Activated CD8-positive, alpha-beta T cell treated with anti-CD3 and anti-CD28 coated beads for 36 hours (primary cell): ENCODE results near the gene CHSY1. TPM values are rescaled to one million over a fixed set of nuclear protein-coding genes. Genes with fewer than 3 reads are reported as not detected.

Experiments
- ATAC-seq: fragments of 200-7000 bp; cut with Tn5 transposase; one replicate; pipeline ENCODE4 v1.10.0; 2021; ENCODE audit warnings: mild to moderate bottlenecking, moderate library complexity
- CTCF ChIA-PET: fragments of 350-600 bp; sonication (Branson Sonifier 250); formaldehyde crosslinking; loops from one replicate; lab custom pipeline; 2021; ENCODE audit warnings: antibody characterized with exemption; lab: Charles Lee
- POLR2A ChIA-PET: fragments of 350-600 bp; sonication (Branson Sonifier 250); formaldehyde crosslinking; loops from one replicate; lab custom pipeline; 2021; ENCODE audit warnings: antibody characterized with exemption; lab: Charles Lee
- DNase-seq: peaks from one replicate; pipeline ENCODE4 v3.0.0-alpha.2; 2020
- H3K27ac Mint-ChIP-seq: one replicate; pipeline ENCODE4 v1.8.0; 2021; ENCODE audit warnings: mild to moderate bottlenecking, mixed read lengths
- H3K27me3 Mint-ChIP-seq: one replicate; pipeline ENCODE4 v1.8.0; 2021; ENCODE audit warnings: mixed read lengths
- H3K36me3 Mint-ChIP-seq: one replicate; pipeline ENCODE4 v1.8.0; 2021; ENCODE audit warnings: low read depth, mixed read lengths
- H3K4me1 Mint-ChIP-seq: one replicate; pipeline ENCODE4 v1.8.0; 2021; ENCODE audit warnings: low read depth, mixed read lengths
- H3K4me3 Mint-ChIP-seq: one replicate; pipeline ENCODE4 v1.8.0; 2021; ENCODE audit warnings: mild to moderate bottlenecking, moderate library complexity, mixed read lengths
- H3K9me3 Mint-ChIP-seq: one replicate; pipeline ENCODE4 v1.8.0; 2021; ENCODE audit warnings: mixed read lengths
- intact Hi-C: fragments of 100-400 bp; cut with micrococcal nuclease; formaldehyde crosslinking; loops from one replicate; pipeline ENCODE4 v1.10.0; 2022
- total RNA-seq, 2 experiments: library from RNA; stranded (reverse); gene quantifications; one replicate each; pipeline ENCODE4 v1.2.3, GENCODE V29; 2021
- TF ChIP-seq, protein P1 (sequence below): fragments of 200-600 bp; IDR thresholded peaks from one replicate; pipeline ENCODE4 v1.8.0; 2022; ENCODE audit warnings: antibody characterized with exemption, mild to moderate bottlenecking

CHSY1 gene
- total RNA-seq, 2 experiments from 2014 or later = 57.9 to 58.3 TPM

DNA sequence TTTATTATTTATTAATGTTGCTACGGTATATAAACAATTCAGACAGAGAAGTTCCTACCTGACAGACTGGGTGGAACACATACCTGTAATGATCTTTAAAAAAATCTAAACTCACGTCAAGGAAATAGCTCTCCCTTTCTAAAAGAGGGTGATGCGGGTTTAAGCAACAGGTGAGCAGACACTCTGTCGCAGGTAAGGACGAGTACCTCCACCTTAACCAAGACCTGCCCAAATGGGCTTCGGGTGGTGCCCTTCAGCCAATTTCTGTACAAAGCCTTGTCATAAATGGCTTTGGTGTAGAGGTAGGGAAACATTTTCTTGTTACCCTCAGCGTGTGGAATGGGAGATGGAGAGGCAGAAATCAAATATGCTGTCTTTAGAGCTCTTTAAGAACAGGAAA is 67.0 kb downstream of the CHSY1 start:
- no peak for ATAC-seq
- Mint-ChIP-seq H3K4me1 (peaks cover 90% of the 10 kb centered on the region), H3K9me3 (no peaks in the 10 kb centered on the region), H3K36me3 (peaks cover 65% of the 10 kb centered on the region), H3K27ac (no peak overlapping the region), H3K27me3 (no peaks in the 10 kb centered on the region), H3K4me3 (no peak overlapping the region)
- no peak for DNase-seq
- intact Hi-C loops = loop anchor here (5.0 kb wide), 1 partner anchor 58 kb away; no protein-coding TSS in a partner anchor
- ChIA-PET POLR2A (interaction anchor here (1.3 kb wide), 1 partner anchor 17 kb away, joined by 3 read pairs; no protein-coding TSS in a partner anchor), CTCF (interaction anchor here (1.3 kb wide), 1 partner anchor 51 kb away, joined by 3 read pairs; no protein-coding TSS in a partner anchor)
- TF ChIP-seq, protein P1, sequence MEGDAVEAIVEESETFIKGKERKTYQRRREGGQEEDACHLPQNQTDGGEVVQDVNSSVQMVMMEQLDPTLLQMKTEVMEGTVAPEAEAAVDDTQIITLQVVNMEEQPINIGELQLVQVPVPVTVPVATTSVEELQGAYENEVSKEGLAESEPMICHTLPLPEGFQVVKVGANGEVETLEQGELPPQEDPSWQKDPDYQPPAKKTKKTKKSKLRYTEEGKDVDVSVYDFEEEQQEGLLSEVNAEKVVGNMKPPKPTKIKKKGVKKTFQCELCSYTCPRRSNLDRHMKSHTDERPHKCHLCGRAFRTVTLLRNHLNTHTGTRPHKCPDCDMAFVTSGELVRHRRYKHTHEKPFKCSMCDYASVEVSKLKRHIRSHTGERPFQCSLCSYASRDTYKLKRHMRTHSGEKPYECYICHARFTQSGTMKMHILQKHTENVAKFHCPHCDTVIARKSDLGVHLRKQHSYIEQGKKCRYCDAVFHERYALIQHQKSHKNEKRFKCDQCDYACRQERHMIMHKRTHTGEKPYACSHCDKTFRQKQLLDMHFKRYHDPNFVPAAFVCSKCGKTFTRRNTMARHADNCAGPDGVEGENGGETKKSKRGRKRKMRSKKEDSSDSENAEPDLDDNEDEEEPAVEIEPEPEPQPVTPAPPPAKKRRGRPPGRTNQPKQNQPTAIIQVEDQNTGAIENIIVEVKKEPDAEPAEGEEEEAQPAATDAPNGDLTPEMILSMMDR = no peak

DNA sequence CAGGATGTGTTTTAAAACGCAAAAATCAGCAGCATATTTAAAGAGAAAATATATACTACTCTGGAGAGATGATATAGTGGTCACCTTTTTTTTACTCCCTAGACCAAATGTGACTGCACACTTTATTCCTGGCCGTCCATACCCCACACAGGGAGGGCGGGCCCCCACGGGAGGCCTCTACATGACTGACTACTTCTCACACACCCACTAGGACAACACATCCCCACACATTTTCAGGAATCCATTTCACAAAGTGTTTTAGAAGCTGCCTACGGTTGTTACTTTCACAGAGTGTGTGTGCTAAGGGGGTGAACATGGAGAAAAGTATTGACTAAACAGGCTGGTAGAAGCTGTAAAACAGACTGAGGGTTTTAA is 67.9 kb downstream of the CHSY1 start:
- intact Hi-C loops = no loop called here
- Mint-ChIP-seq H3K27me3 (no peaks in the 10 kb centered on the region), H3K4me3 (no peak overlapping the region), H3K36me3 (peaks cover 67% of the 10 kb centered on the region), H3K27ac (peak overlapping the region; percentile 31), H3K4me1 (peaks cover 82% of the 10 kb centered on the region), H3K9me3 (no peaks in the 10 kb centered on the region)
- TF ChIP-seq, protein P1 = no peak
- ATAC-seq = no peak
- no peak for DNase-seq
- ChIA-PET CTCF (interaction anchor here (0.7 to 1.3 kb wide), 3 partner anchors 13 to 105 kb away, joined by 3 to 4 read pairs (median 3); no protein-coding TSS in a partner anchor), POLR2A (interaction anchor here (0.6 kb wide), 1 partner anchor 10 kb away, joined by 3 read pairs; no protein-coding TSS in a partner anchor)

DNA sequence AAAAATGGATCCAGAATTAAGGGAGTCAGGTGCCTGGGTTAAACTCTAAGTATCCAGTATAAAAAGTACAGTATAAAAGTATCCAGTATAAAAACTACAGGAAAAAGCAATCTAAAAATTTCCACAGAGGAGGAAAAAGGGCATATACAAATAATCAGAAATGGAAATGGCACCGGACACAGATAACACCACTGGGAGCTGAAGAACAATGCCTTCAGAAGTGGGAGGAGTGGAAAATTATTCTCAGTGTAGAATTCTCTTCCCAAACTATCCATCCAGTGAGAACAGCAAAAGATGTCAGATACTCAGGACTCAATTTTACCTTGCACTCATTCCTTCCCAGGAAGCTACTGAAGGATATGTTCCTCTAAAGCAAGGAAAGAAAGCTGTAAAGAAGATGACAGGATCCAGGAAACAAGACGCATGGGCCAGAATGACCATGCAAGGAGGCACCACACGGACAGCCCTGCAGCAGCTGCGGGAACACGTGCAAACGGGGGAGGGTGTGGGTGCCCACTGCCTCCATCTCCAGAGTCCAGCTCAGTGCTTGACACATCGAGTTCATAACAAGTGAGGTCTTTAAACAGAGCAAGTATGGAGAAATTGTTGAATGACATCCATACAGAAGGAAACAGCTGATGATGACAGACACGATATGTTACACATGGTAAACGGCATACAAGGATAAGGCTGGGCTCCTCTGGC is 68.5 kb downstream of the CHSY1 start:
- H3K4me3 Mint-ChIP-seq = no peak overlapping the region
- H3K4me1 Mint-ChIP-seq = peaks cover 77% of the 10 kb centered on the region
- no peak for ATAC-seq
- POLR2A ChIA-PET = interaction anchor here (0.6 to 1.0 kb wide), 2 partner anchors 9 to 171 kb away, joined by 3 read pairs; no protein-coding TSS in a partner anchor
- TF ChIP-seq, protein P1 = no peak
- intact Hi-C loops = no loop called here
- CTCF ChIA-PET = interaction anchor here (0.7 to 1.3 kb wide), 4 partner anchors 13 to 106 kb away, joined by 3 to 4 read pairs (median 3); no protein-coding TSS in a partner anchor
- no peak overlapping the region for H3K27ac Mint-ChIP-seq
- H3K9me3 Mint-ChIP-seq = no peaks in the 10 kb centered on the region
- H3K36me3 Mint-ChIP-seq = peaks cover 70% of the 10 kb centered on the region
- H3K27me3 Mint-ChIP-seq = no peaks in the 10 kb centered on the region
- DNase-seq = no peak

DNA sequence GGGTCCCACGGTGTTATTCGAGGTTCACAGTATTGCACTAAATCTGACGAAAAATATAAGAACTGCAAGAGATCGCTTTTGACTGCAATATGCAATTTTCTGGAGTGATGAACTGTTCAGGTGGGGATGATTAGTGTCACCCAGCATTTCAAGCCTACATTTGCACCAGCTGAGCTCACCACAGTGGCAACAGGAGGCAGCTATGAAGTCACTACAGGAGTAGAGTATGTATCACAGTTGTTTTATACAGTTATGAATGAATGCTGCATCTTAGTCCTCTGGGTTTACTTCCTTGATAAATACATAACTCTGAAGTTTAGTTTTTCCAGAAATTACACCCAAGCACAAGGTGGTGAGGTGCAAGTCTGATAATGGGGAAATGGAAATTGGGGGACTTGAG is 69.6 kb downstream of the CHSY1 start:
- H3K4me3 Mint-ChIP-seq = no peak overlapping the region
- H3K27ac Mint-ChIP-seq = peak overlapping the region; percentile 27
- TF ChIP-seq, protein P1 = no peak
- H3K9me3 Mint-ChIP-seq = no peaks in the 10 kb centered on the region
- ChIA-PET POLR2A (no interaction called here), CTCF (no interaction called here)
- peaks cover 70% of the 10 kb centered on the region for H3K4me1 Mint-ChIP-seq
- ATAC-seq (no peak), DNase-seq (no peak)
- H3K36me3 Mint-ChIP-seq = peaks cover 73% of the 10 kb centered on the region
- intact Hi-C loops = no loop called here
- H3K27me3 Mint-ChIP-seq = no peaks in the 10 kb centered on the region

DNA sequence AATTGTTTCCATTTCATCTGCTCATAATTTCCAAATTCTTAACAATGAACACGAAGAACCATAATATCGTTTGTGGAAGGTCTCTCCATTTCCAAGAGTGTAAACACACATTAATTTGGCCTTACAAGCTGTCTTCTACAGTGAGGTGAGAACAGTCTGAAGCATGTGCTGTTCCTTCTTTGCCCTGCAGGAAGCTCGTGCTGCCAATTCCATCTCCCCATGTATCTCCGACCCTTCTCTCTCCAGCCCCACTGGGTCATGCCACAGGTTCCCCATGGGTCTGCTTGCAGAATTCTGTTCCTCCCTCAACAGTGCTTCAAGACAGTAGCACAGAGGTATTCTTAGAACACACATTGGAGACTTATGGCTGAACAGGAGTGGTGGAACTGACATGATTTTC is 70.5 kb downstream of the CHSY1 start:
- intact Hi-C loops = no loop called here
- H3K27me3 Mint-ChIP-seq = no peaks in the 10 kb centered on the region
- no peaks in the 10 kb centered on the region for H3K9me3 Mint-ChIP-seq
- DNase-seq (no peak), ATAC-seq (no peak)
- peaks cover 70% of the 10 kb centered on the region for H3K4me1 Mint-ChIP-seq
- POLR2A ChIA-PET = interaction anchor here (0.6 to 1.7 kb wide), 3 partner anchors 13 to 113 kb away, joined by 3 to 7 read pairs (median 3); partner anchors contain the start of gene SNRPA1
- TF ChIP-seq, protein P1 = no peak
- peak overlapping the region; percentile 81 for H3K27ac Mint-ChIP-seq
- peaks cover 71% of the 10 kb centered on the region for H3K36me3 Mint-ChIP-seq
- CTCF ChIA-PET = interaction anchor here (0.6 to 1.2 kb wide), 2 partner anchors 13 to 16 kb away, joined by 3 to 4 read pairs; no protein-coding TSS in a partner anchor
- peak overlapping the region; percentile 6 for H3K4me3 Mint-ChIP-seq
